CD4-positive, alpha-beta T cell (primary cell): ENCODE data around the gene KRT8. TPM values are rescaled to one million over a fixed set of nuclear protein-coding genes. Genes with fewer than 3 reads are reported as not detected.

Experiments
- ATAC-seq: fragments of 200-7000 bp; cut with Tn5 transposase; one replicate; pipeline ENCODE4 v1.10.0; 2022; ENCODE audit warnings: mild to moderate bottlenecking; ENCODE audit not compliant: poor library complexity
- CTCF ChIA-PET: fragments of 350-600 bp; sonication (Branson Sonifier 250); formaldehyde crosslinking; loops from one replicate; lab custom pipeline; 2021; ENCODE audit warnings: antibody characterized with exemption, inconsistent platforms; lab: Charles Lee
- POLR2A ChIA-PET: fragments of 350-600 bp; sonication (Branson Sonifier 250); formaldehyde crosslinking; loops from one replicate; lab custom pipeline; 2021; ENCODE audit warnings: antibody characterized with exemption, inconsistent platforms; lab: Charles Lee
- DNase-seq, 14 experiments: peaks; one replicate each; pipeline ENCODE4 v3.0.0-alpha.2; 2013 to 2020; ENCODE audit warnings: mixed read lengths in 2 of 14
- H3K27ac ChIP-seq, 2 donors: one replicate each; pipeline versions ENCODE4 v1.5.1 to v1.7.0; 2013; ENCODE audit warnings: low read length in 2 of 2, low read depth in 1 of 2, mild to moderate bottlenecking in 1 of 2
- H3K27me3 ChIP-seq, 2 experiments: 1 replicate in 1 of 2; 2 replicates in 1 of 2; pipeline versions ENCODE4 v1.6.1 to v1.7.0; 2013; ENCODE audit warnings: low read length in 2 of 2, control low read depth in 1 of 2, mild to moderate bottlenecking in 1 of 2, moderate library complexity in 1 of 2; ENCODE audit not compliant: insufficient read depth in 2 of 2, control insufficient read depth in 1 of 2
- H3K36me3 ChIP-seq: one replicate; pipeline ENCODE4 v1.6.1; 2013; ENCODE audit warnings: low read length, control low read depth; ENCODE audit not compliant: insufficient read depth
- H3K4me1 ChIP-seq: one replicate; pipeline ENCODE4 v1.6.1; 2013; ENCODE audit warnings: low read length, control low read depth; ENCODE audit not compliant: insufficient read depth
- H3K4me3 ChIP-seq: one replicate; pipeline ENCODE4 v1.5.1; 2013; ENCODE audit warnings: mild to moderate bottlenecking, low read length, moderate library complexity
- H3K9me3 ChIP-seq, 2 experiments: 1 replicate in 1 of 2; 2 replicates in 1 of 2; pipeline versions ENCODE4 v1.6.1 to v1.7.0; 2013; ENCODE audit warnings: low read length in 2 of 2, mild to moderate bottlenecking in 2 of 2, control low read depth in 1 of 2, moderate library complexity in 1 of 2; ENCODE audit not compliant: control insufficient read depth in 1 of 2, insufficient read depth in 1 of 2
- H3K27ac Mint-ChIP-seq: one replicate; pipeline ENCODE4 v1.8.0; 2020; ENCODE audit warnings: mixed read lengths
- H3K27me3 Mint-ChIP-seq: one replicate; pipeline ENCODE4 v1.8.0; 2021; ENCODE audit warnings: mixed read lengths
- H3K36me3 Mint-ChIP-seq: one replicate; pipeline ENCODE4 v1.8.0; 2021; ENCODE audit warnings: low read depth, mixed read lengths
- H3K4me1 Mint-ChIP-seq: one replicate; pipeline ENCODE4 v1.8.0; 2021; ENCODE audit warnings: low read depth, mixed read lengths
- H3K4me3 Mint-ChIP-seq: one replicate; pipeline ENCODE4 v1.8.0; 2020; ENCODE audit warnings: mild to moderate bottlenecking, mixed read lengths
- H3K9me3 Mint-ChIP-seq: one replicate; pipeline ENCODE4 v1.8.0; 2020; ENCODE audit warnings: mixed read lengths
- intact Hi-C, 2 experiments: fragments of 100-400 bp; cut with DNase I in 1 of 2; cut with micrococcal nuclease in 1 of 2; formaldehyde crosslinking; loops; one replicate each; pipeline versions ENCODE4 v1.15.1 to v1.9.0; 2023 to 2025; cut with DNase I, micrococcal nuclease
- total RNA-seq, 174 experiments: library from RNA in 2 of 174; stranded (reverse) in 2 of 174; gene quantifications; one replicate each; pipeline ENCODE4 v1.2.3 and lab custom pipeline; 2021 to 2026
- TF ChIP-seq, protein P1 (sequence below): fragments of 200-600 bp; IDR thresholded peaks from one replicate; pipeline ENCODE4 v1.8.0; 2022; ENCODE audit warnings: antibody characterized with exemption, mild to moderate bottlenecking

The KRT8 gene
- total RNA-seq, 2 experiments from 2014 or later: 0.63 to 0.89 TPM

DNA sequence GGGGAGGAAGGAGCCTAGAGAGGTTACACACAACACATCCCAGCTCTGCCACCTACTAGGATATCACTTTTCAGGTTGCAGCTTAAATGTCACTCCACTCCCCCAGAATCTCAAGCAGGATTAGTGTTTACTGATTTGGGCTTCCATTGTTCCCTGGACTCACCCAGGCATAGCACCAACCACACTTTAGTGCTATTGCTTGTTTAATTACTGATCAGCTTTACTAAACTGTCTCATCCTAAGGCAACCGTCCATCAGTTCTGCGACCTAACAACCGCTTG is 38.0 kb upstream of the KRT8 start:
- Mint-ChIP-seq H3K27me3 (peaks cover 13% of the 10 kb centered on the region), H3K4me3 (no peak overlapping the region), H3K9me3 (no peaks in the 10 kb centered on the region), H3K27ac (no peak overlapping the region), H3K36me3 (no peaks in the 10 kb centered on the region), H3K4me1 (no peaks in the 10 kb centered on the region)
- intact Hi-C loops: no loop called here
- TF ChIP-seq, protein P1, sequence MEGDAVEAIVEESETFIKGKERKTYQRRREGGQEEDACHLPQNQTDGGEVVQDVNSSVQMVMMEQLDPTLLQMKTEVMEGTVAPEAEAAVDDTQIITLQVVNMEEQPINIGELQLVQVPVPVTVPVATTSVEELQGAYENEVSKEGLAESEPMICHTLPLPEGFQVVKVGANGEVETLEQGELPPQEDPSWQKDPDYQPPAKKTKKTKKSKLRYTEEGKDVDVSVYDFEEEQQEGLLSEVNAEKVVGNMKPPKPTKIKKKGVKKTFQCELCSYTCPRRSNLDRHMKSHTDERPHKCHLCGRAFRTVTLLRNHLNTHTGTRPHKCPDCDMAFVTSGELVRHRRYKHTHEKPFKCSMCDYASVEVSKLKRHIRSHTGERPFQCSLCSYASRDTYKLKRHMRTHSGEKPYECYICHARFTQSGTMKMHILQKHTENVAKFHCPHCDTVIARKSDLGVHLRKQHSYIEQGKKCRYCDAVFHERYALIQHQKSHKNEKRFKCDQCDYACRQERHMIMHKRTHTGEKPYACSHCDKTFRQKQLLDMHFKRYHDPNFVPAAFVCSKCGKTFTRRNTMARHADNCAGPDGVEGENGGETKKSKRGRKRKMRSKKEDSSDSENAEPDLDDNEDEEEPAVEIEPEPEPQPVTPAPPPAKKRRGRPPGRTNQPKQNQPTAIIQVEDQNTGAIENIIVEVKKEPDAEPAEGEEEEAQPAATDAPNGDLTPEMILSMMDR: no peak
- Histone ChIP-seq H3K36me3 (no peaks in the 10 kb centered on the region), H3K4me1 (no peaks in the 10 kb centered on the region), H3K4me3 (no peak overlapping the region), H3K27ac (no peak overlapping the region), H3K9me3 (no peaks in the 10 kb centered on the region), H3K27me3 (peaks cover 0 to 5% of the 10 kb centered on the region in 2 experiments)
- CTCF ChIA-PET: no interaction called here
- POLR2A ChIA-PET: no interaction called here
- DNase-seq: no peak
- no peak for ATAC-seq

DNA sequence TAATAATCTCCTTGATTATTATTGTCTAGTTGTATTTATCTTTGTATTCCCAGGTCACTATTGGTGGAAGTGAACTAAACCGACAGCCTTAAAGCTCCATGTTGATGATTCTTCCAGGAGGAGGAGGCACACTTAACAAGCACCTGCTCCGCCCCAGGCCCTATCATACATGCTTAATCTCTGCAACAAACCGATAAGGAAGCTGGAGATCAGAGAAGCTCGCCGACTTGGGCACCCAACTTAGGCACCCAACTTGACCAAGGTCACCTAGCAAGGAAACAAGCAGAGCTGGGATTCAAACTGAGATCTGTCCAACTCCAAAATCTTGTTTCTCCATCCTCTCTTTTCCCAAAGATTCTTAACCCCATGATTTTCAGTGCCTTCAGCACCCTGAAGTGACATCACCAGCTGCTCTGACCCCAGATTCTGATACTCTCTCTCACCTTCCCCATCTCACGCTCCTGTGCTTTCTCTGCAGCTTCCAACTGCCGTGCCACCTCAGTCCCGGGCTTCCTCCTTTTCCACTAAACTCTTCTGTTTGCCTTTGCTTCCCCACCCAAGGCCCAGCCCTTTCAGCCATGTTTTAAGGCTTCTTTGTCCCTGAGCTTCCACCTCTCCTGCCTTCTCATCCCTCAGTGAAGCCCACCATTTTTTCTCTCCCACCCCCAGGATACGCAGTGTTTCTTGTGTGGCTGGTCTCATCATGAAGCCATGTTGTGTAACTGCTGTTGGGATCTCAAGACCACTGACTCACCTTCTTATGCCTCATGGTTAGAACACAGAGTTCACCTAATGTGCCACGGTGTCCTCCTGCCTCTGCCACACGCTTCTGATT is 37.4 kb upstream of the KRT8 start:
- ChIA-PET CTCF (interaction anchor here (1.3 kb wide), 1 partner anchor 63 kb away, joined by 3 read pairs; no protein-coding TSS in a partner anchor), POLR2A (no interaction called here)
- H3K9me3 ChIP-seq: no peaks in the 10 kb centered on the region
- no peak overlapping the region for H3K27ac ChIP-seq
- ATAC-seq (no peak), DNase-seq (no peak)
- no peak overlapping the region for H3K27ac Mint-ChIP-seq
- H3K4me1 Mint-ChIP-seq: no peaks in the 10 kb centered on the region
- intact Hi-C loops: no loop called here
- no peak overlapping the region for H3K4me3 ChIP-seq
- H3K36me3 Mint-ChIP-seq: no peaks in the 10 kb centered on the region
- peaks cover 13% of the 10 kb centered on the region for H3K27me3 Mint-ChIP-seq
- H3K9me3 Mint-ChIP-seq: no peaks in the 10 kb centered on the region
- peaks cover 0 to 5% of the 10 kb centered on the region in 2 experiments for H3K27me3 ChIP-seq
- H3K4me3 Mint-ChIP-seq: no peak overlapping the region
- TF ChIP-seq, protein P1: no peak
- no peaks in the 10 kb centered on the region for H3K36me3 ChIP-seq
- H3K4me1 ChIP-seq: no peaks in the 10 kb centered on the region

DNA sequence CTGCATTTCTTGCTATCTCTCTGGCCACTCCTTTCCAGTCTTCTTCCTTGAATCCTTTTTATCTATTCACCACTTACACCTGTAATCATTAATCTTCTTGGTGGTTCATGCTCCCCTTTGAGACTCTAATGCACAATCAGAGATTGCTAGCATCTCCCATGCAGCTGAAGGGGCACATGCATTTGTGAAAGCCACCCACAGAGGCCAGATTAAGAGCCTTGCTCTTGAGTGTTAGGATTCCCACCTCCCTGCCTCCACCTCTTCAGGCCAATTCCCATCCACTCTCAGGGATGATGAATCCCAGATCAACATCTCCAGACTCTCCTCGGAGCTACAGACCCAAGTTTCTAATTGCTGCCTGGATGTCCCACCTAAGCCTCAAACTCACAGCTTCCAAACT is 24.7 kb upstream of the KRT8 start:
- ATAC-seq (no peak), DNase-seq (no peak)
- Mint-ChIP-seq H3K36me3 (no peaks in the 10 kb centered on the region), H3K4me1 (no peaks in the 10 kb centered on the region), H3K4me3 (no peak overlapping the region), H3K9me3 (no peaks in the 10 kb centered on the region), H3K27ac (no peak overlapping the region), H3K27me3 (peaks cover 10% of the 10 kb centered on the region)
- no peaks in the 10 kb centered on the region for H3K4me1 ChIP-seq
- ChIA-PET POLR2A (no interaction called here), CTCF (no interaction called here)
- no peaks in the 10 kb centered on the region for H3K27me3 ChIP-seq
- TF ChIP-seq, protein P1: no peak
- no peaks in the 10 kb centered on the region for H3K9me3 ChIP-seq
- H3K27ac ChIP-seq: no peak overlapping the region
- no peaks in the 10 kb centered on the region for H3K36me3 ChIP-seq
- H3K4me3 ChIP-seq: no peak overlapping the region
- intact Hi-C loops: no loop called here
